Karpas-422 (cell line): ENCODE results near the gene ATOX1. TPM values are rescaled to one million over a fixed set of nuclear protein-coding genes. Genes with fewer than 3 reads are reported as not detected.
"Not testable (repeated sequence)": the region's sequence is repeated elsewhere in the genome, so short reads cannot be mapped to it uniquely, and the experiment has no call there.

ENCODE experiments used
- DNase-seq: peaks from one replicate; pipeline ENCODE4 v3.0.0-alpha.2; 2015
- H2AFZ ChIP-seq: fragments of 200-600 bp; sonication (generic); 2 replicates; pipeline ENCODE4 v1.6.1; 2014; ENCODE audit warnings: antibody characterized with exemption, low read length, mixed read lengths
- H3K27ac ChIP-seq: fragments of 200-600 bp; sonication (generic); 2 replicates; pipeline ENCODE4 v1.5.1; 2014; ENCODE audit warnings: mild to moderate bottlenecking, low read length, moderate library complexity
- H3K27me3 ChIP-seq: fragments of 200-600 bp; sonication (generic); 2 replicates; pipeline ENCODE4 v1.6.1; 2014; ENCODE audit warnings: low read length, mixed read lengths
- H3K36me3 ChIP-seq: fragments of 200-600 bp; sonication (generic); 2 replicates; pipeline ENCODE4 v1.6.1; 2014; ENCODE audit warnings: low read length, mixed read lengths; ENCODE audit not compliant: insufficient read depth
- H3K4me1 ChIP-seq: fragments of 200-600 bp; sonication (generic); 2 replicates; pipeline ENCODE4 v1.6.1; 2014; ENCODE audit warnings: mild to moderate bottlenecking, low read length, mixed read lengths
- H3K4me2 ChIP-seq: fragments of 200-600 bp; sonication (generic); 2 replicates; pipeline ENCODE4 v1.6.1; 2014; ENCODE audit warnings: low read length, low read depth, mild to moderate bottlenecking; ENCODE audit not compliant: poor library complexity, severe bottlenecking
- H3K4me3 ChIP-seq: fragments of 200-600 bp; sonication (generic); 2 replicates; pipeline ENCODE4 v1.5.1; 2014; ENCODE audit warnings: mild to moderate bottlenecking, antibody characterized with exemption, low read length, mixed read lengths
- H3K79me2 ChIP-seq: fragments of 200-600 bp; sonication (generic); 2 replicates; pipeline ENCODE4 v1.6.1; 2014; ENCODE audit warnings: mild to moderate bottlenecking, low read length, mixed read lengths
- H3K9ac ChIP-seq: fragments of 200-600 bp; sonication (generic); 2 replicates; pipeline ENCODE4 v1.6.0; 2014; ENCODE audit warnings: low read length
- H3K9me2 ChIP-seq: fragments of 200-600 bp; sonication (generic), shearing (Covaris generic); replicated peaks from 2 replicates; pipeline ENCODE4 v1.6.0; 2014; ENCODE audit warnings: mild to moderate bottlenecking, low read length, moderate library complexity; ENCODE audit not compliant: insufficient read depth
- H3K9me3 ChIP-seq: fragments of 300-700, 200-600 bp; sonication (generic); 2 replicates; pipeline ENCODE4 v1.6.1; 2014; ENCODE audit warnings: low read length, mixed read lengths
- H4K20me1 ChIP-seq: fragments of 200-600 bp; sonication (generic); 2 replicates; pipeline ENCODE4 v1.6.1; 2014; ENCODE audit warnings: mild to moderate bottlenecking, antibody characterized with exemption, low read length, low read depth; ENCODE audit not compliant: insufficient read depth
- total RNA-seq: library from RNA; depleted of rRNA; stranded (reverse); fragments of >200 nt; shearing (Covaris generic); gene quantifications from 2 replicates; pipeline ENCODE4 v1.2.3, GENCODE V29; 2014; ENCODE audit warnings: low replicate concordance

Gene ATOX1
- total RNA-seq, 1 experiment from 2014 or later = 104 TPM

GRCh38 chr5:151734064-151734408 is 24.4 kb downstream of the ATOX1 start:
- H3K4me1 ChIP-seq = no peaks in the 10 kb centered on the region
- H3K79me2 ChIP-seq = no peaks in the 10 kb centered on the region
- no peaks in the 10 kb centered on the region for H3K36me3 ChIP-seq
- H3K4me2 ChIP-seq = no peak overlapping the region
- H3K4me3 ChIP-seq = no peak overlapping the region
- no peak overlapping the region for H2AFZ ChIP-seq
- H3K9ac ChIP-seq = no peak overlapping the region
- H3K9me2 ChIP-seq = no peaks in the 10 kb centered on the region
- DNase-seq = no peak
- H3K27me3 ChIP-seq = no peaks in the 10 kb centered on the region
- no peaks in the 10 kb centered on the region for H4K20me1 ChIP-seq
- H3K27ac ChIP-seq = no peak overlapping the region
- no peaks in the 10 kb centered on the region for H3K9me3 ChIP-seq

- H3K4me3 ChIP-seq = no peak overlapping the region
- no peaks in the 10 kb centered on the region for H3K4me1 ChIP-seq
These were observed 24.9 kb downstream of the ATOX1 start for GRCh38 chr5:151733358-151734063.

GRCh38 chr5:151730381-151730780 is 28.1 kb downstream of the ATOX1 start:
- H3K27me3 ChIP-seq = no peaks in the 10 kb centered on the region
- no peaks in the 10 kb centered on the region for H4K20me1 ChIP-seq
- no peaks in the 10 kb centered on the region for H3K36me3 ChIP-seq
- no peaks in the 10 kb centered on the region for H3K9me3 ChIP-seq
- H3K27ac ChIP-seq = no peak overlapping the region
- H3K9ac ChIP-seq = no peak overlapping the region
- no peak overlapping the region for H3K4me3 ChIP-seq
- H3K79me2 ChIP-seq = no peaks in the 10 kb centered on the region
- H3K9me2 ChIP-seq = no peaks in the 10 kb centered on the region
- no peaks in the 10 kb centered on the region for H3K4me1 ChIP-seq
- no peak overlapping the region for H2AFZ ChIP-seq
- no peak for DNase-seq
- no peak overlapping the region for H3K4me2 ChIP-seq

More at GRCh38 chr5:151733358-151734063, 24.9 kb downstream of the ATOX1 start:
- Histone ChIP-seq H3K27me3 (no peaks in the 10 kb centered on the region), H4K20me1 (no peaks in the 10 kb centered on the region), H3K9me2 (no peaks in the 10 kb centered on the region), H3K27ac (no peak overlapping the region), H3K4me2 (no peak overlapping the region), H2AFZ (no peak overlapping the region), H3K36me3 (no peaks in the 10 kb centered on the region), H3K9ac (no peak overlapping the region), H3K9me3 (no peaks in the 10 kb centered on the region), H3K79me2 (no peaks in the 10 kb centered on the region)
- DNase-seq = no peak

GRCh38 chr5:151729597-151729996 is 28.8 kb downstream of the ATOX1 start:
- not testable (repeated sequence) for H3K9me3 ChIP-seq, H3K27me3 ChIP-seq, H4K20me1 ChIP-seq, DNase-seq, H3K9me2 ChIP-seq, H3K36me3 ChIP-seq, H2AFZ ChIP-seq, H3K4me2 ChIP-seq, H3K4me3 ChIP-seq, H3K4me1 ChIP-seq, H3K27ac ChIP-seq, H3K9ac ChIP-seq, H3K79me2 ChIP-seq

- no peaks in the 10 kb centered on the region for H3K9me3 ChIP-seq
- H3K4me2 ChIP-seq = no peak overlapping the region
- no peaks in the 10 kb centered on the region for H3K36me3 ChIP-seq
- H3K9me2 ChIP-seq = no peaks in the 10 kb centered on the region
- no peak overlapping the region for H3K9ac ChIP-seq
- H2AFZ ChIP-seq = no peak overlapping the region
- peaks cover 31% of the 10 kb centered on the region for H3K4me1 ChIP-seq
- DNase-seq = no peak
- no peak overlapping the region for H3K27ac ChIP-seq
- H3K79me2 ChIP-seq = no peaks in the 10 kb centered on the region
- H3K27me3 ChIP-seq = no peaks in the 10 kb centered on the region
- H3K4me3 ChIP-seq = no peak overlapping the region
- no peaks in the 10 kb centered on the region for H4K20me1 ChIP-seq
These were observed 34.1 kb downstream of the ATOX1 start for GRCh38 chr5:151724360-151724759.

GRCh38 chr5:151722546-151722945 is 35.9 kb downstream of the ATOX1 start:
- Histone ChIP-seq H3K79me2 (no peaks in the 10 kb centered on the region), H3K4me1 (peaks cover 31% of the 10 kb centered on the region), H3K27ac (no peak overlapping the region), H3K9me3 (no peaks in the 10 kb centered on the region), H3K36me3 (no peaks in the 10 kb centered on the region), H4K20me1 (no peaks in the 10 kb centered on the region), H3K4me2 (no peak overlapping the region), H3K27me3 (no peaks in the 10 kb centered on the region), H3K9me2 (no peaks in the 10 kb centered on the region), H3K9ac (no peak overlapping the region), H2AFZ (no peak overlapping the region), H3K4me3 (no peak overlapping the region)
- DNase-seq = no peak

GRCh38 chr5:151721812-151722391 is 36.5 kb downstream of the ATOX1 start:
- no peak overlapping the region for H3K4me3 ChIP-seq
- DNase-seq = no peak
- no peaks in the 10 kb centered on the region for H3K9me2 ChIP-seq
- peaks cover 31% of the 10 kb centered on the region for H3K4me1 ChIP-seq
- H3K27me3 ChIP-seq = no peaks in the 10 kb centered on the region
- H2AFZ ChIP-seq = no peak overlapping the region
- H3K27ac ChIP-seq = no peak overlapping the region
- H3K9ac ChIP-seq = no peak overlapping the region
- no peaks in the 10 kb centered on the region for H3K9me3 ChIP-seq
- no peaks in the 10 kb centered on the region for H3K36me3 ChIP-seq
- no peaks in the 10 kb centered on the region for H4K20me1 ChIP-seq
- peak overlapping the region; percentile 43 for H3K4me2 ChIP-seq
- no peaks in the 10 kb centered on the region for H3K79me2 ChIP-seq

GRCh38 chr5:151721087-151721646 is 37.3 kb downstream of the ATOX1 start:
- Histone ChIP-seq H4K20me1 (no peaks in the 10 kb centered on the region), H3K4me2 (peak overlapping the region; percentile 43), H3K79me2 (no peaks in the 10 kb centered on the region), H3K4me3 (no peak overlapping the region), H3K27ac (no peak overlapping the region), H3K27me3 (no peaks in the 10 kb centered on the region), H2AFZ (peak overlapping the region; percentile 14; the same call in 1 of the 2 replicates), H3K9ac (peak overlapping the region; percentile 16; the same call in 1 of the 2 replicates), H3K4me1 (peaks cover 31% of the 10 kb centered on the region), H3K9me3 (no peaks in the 10 kb centered on the region), H3K9me2 (no peaks in the 10 kb centered on the region), H3K36me3 (no peaks in the 10 kb centered on the region)
- DNase-seq = no peak
